PFSK-1 (cell line): Measurements from ENCODE around the gene IPO11.

Experiments used
- POLR2AphosphoS5 ChIP-seq: IDR thresholded peaks from 2 replicates; pipeline ENCODE4 v1.6.1; 2012; ENCODE audit warnings: low read depth, mild to moderate bottlenecking, control low read depth, low read length, moderate library complexity
- REST ChIP-seq, 2 experiments: IDR thresholded peaks; 2 replicates each; pipeline versions ENCODE4 v1.6.1 to v1.8.0; 2011 to 2012; ENCODE audit warnings: low read depth in 2 of 2, low read length in 2 of 2, control low read depth in 1 of 2, inconsistent platforms in 1 of 2, mild to moderate bottlenecking in 1 of 2, moderate library complexity in 1 of 2; ENCODE audit not compliant: insufficient read depth in 1 of 2
- SIN3A ChIP-seq: IDR thresholded peaks from 2 replicates; pipeline ENCODE4 v1.6.1; 2012; ENCODE audit warnings: mild to moderate bottlenecking, low read length, moderate library complexity, borderline replicate concordance; ENCODE audit not compliant: insufficient read depth
- TAF1 ChIP-seq: IDR thresholded peaks from 2 replicates; pipeline ENCODE4 v1.6.1; 2012; ENCODE audit warnings: low read length, control low read depth, borderline replicate concordance; ENCODE audit not compliant: insufficient read depth

DNA sequence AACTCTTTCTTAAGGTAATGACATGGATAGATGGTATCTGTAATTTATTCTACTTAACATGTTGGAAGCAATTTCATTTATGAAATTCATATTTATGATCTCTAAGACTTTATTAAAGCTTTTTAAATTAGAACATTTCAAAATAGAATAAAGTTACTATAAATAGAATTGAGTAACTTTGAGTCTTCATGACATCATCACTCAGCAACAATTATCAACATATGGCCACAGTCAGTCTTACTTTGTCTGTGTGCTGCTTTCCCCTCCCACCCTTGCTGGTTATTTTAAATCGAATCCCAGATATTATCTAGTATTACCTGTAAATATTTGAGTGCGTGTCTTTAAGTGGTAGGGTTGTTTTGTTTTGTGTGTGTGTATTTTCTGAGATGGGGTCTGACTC is 65.2 kb downstream of the IPO11 start:
- TF ChIP-seq POLR2AphosphoS5 (no peak), TAF1 (no peak), SIN3A (no peak), REST (IDR thresholded peaks at IDR 0.05; ENCODE audit: insufficient read depth in 1 of 2, low read depth in 2 of 2, low read length in 2 of 2) (no peak)
